ENCODE data around the gene ANKMY1.
"Not testable (repeated sequence)": the region's sequence is repeated elsewhere in the genome, so short reads cannot be mapped to it uniquely, and the experiment has no call there.

The ANKMY1 gene

DNA sequence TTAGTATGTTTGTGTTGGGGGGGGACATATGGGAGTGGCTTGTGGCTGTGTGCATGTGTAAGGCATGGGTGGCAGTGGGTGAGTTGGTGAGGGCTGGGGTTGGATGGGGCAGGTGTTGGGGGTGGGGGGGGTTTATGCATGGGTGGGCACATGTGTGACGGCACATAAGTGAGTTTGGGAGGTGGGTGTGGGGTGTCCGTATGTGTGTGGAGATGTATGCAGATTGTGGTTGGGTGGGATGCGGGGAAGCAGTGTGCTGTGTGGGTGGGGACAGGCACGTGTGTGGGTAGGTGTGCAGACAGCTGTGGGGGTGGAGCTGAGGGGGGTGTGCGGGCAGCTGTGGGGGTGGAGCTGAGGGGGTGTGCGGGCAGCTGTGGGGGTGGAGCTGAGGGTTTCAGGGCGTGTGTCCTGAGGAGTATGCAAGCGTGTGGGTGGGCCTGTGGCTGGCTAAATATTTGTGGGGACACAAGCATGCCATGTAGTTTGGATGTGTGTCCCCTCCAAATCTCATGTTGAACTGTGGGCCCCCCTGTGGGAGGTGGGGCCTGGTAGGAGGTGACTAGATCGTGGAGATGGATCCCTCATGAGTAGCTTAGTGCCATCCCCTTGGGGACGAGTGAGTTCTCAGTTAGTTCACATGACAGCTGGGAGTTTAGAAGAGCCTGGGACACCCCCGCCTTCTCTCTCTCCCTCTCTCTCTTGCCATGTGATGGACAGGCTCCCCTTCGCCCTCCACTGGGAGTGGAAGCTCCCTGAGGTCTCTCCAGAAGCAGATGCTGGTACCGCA is 59.4 kb downstream of the ANKMY1 start:
- Histone ChIP-seq H3K79me2 (ENCODE audit: insufficient read depth, low read depth) (no peaks in the 10 kb centered on the region), H2AFZ (ENCODE audit: low read depth) (no peak overlapping the region), H4K20me1 (ENCODE audit: insufficient read depth) (no peaks in the 10 kb centered on the region), H3K9ac (no peak overlapping the region), H3K4me1 (ENCODE audit: low read depth, poor library complexity, severe bottlenecking) (no peaks in the 10 kb centered on the region), H3K27me3 (ENCODE audit: insufficient read depth, low read depth) (no peaks in the 10 kb centered on the region), H3K4me2 (no peak overlapping the region), H3K36me3 (ENCODE audit: insufficient read depth) (no peaks in the 10 kb centered on the region), H3K4me3 (IDR thresholded peaks at IDR 0.05; ENCODE audit: insufficient read depth, low read depth, low read length) (no peak overlapping the region), H3K27ac (no peak overlapping the region)
- TF ChIP-seq, protein P1, sequence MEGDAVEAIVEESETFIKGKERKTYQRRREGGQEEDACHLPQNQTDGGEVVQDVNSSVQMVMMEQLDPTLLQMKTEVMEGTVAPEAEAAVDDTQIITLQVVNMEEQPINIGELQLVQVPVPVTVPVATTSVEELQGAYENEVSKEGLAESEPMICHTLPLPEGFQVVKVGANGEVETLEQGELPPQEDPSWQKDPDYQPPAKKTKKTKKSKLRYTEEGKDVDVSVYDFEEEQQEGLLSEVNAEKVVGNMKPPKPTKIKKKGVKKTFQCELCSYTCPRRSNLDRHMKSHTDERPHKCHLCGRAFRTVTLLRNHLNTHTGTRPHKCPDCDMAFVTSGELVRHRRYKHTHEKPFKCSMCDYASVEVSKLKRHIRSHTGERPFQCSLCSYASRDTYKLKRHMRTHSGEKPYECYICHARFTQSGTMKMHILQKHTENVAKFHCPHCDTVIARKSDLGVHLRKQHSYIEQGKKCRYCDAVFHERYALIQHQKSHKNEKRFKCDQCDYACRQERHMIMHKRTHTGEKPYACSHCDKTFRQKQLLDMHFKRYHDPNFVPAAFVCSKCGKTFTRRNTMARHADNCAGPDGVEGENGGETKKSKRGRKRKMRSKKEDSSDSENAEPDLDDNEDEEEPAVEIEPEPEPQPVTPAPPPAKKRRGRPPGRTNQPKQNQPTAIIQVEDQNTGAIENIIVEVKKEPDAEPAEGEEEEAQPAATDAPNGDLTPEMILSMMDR (conservative IDR thresholded peaks at IDR 0.05; ENCODE audit: low read depth, low read length): no peak

DNA sequence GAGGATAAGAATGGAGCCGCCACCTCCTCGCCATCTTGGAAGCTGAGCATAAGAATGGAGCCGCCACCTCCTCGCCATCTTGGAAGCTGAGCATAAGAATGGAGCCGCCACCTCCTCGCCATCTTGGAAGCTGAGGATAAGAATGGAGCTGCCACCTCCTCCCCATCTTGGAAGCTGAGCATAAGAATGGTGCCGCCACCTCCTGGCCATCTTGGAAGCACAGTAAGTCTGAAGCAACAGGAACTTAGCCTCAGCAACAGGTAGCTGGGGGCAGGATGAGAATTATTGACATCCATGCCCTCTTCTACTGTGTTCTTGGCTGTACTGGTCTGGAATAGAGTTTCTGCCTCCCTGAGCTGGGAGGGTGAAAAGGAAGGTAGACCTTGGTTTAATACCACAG is 60.7 kb downstream of the ANKMY1 start:
- not testable (repeated sequence) for H3K4me2 ChIP-seq; H4K20me1 ChIP-seq (ENCODE audit: insufficient read depth); H3K27ac ChIP-seq; H3K9ac ChIP-seq; H3K36me3 ChIP-seq (ENCODE audit: insufficient read depth); H3K4me1 ChIP-seq (ENCODE audit: low read depth, poor library complexity, severe bottlenecking); H3K4me3 ChIP-seq (IDR thresholded peaks at IDR 0.05; ENCODE audit: insufficient read depth, low read depth, low read length); H3K79me2 ChIP-seq (ENCODE audit: insufficient read depth, low read depth); H3K27me3 ChIP-seq (ENCODE audit: insufficient read depth, low read depth); H2AFZ ChIP-seq (ENCODE audit: low read depth)

DNA sequence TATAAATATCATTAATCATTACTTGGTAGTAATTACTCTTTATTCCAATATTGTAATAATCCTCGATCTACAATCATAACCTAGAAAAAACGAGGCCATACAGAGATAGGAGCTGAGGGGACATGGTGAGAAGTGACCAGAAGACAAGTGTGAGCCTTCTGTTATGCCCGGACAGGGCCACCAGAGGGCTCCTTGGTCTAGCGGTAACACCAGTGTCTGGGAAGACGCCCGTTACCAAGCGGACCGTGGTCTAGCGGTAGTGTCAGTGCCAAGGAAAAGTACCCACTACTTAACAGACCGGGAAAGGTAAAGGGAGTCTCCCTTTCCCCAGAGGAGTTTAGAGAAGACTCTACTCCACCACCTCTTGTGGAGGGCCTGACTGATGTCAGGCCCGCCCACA is 62.8 kb downstream of the ANKMY1 start:
- H3K79me2 ChIP-seq (ENCODE audit: insufficient read depth, low read depth); H2AFZ ChIP-seq (ENCODE audit: low read depth); H3K27me3 ChIP-seq (ENCODE audit: insufficient read depth, low read depth); H3K4me3 ChIP-seq (IDR thresholded peaks at IDR 0.05; ENCODE audit: insufficient read depth, low read depth, low read length); H3K36me3 ChIP-seq (ENCODE audit: insufficient read depth); H3K9ac ChIP-seq; H3K4me2 ChIP-seq; H3K4me1 ChIP-seq (ENCODE audit: low read depth, poor library complexity, severe bottlenecking); H4K20me1 ChIP-seq (ENCODE audit: insufficient read depth); H3K27ac ChIP-seq: not testable (repeated sequence)
- TF ChIP-seq, protein P1 (conservative IDR thresholded peaks at IDR 0.05; ENCODE audit: low read depth, low read length): peak; percentile 24; the same call in 1 of the 2 replicates

DNA sequence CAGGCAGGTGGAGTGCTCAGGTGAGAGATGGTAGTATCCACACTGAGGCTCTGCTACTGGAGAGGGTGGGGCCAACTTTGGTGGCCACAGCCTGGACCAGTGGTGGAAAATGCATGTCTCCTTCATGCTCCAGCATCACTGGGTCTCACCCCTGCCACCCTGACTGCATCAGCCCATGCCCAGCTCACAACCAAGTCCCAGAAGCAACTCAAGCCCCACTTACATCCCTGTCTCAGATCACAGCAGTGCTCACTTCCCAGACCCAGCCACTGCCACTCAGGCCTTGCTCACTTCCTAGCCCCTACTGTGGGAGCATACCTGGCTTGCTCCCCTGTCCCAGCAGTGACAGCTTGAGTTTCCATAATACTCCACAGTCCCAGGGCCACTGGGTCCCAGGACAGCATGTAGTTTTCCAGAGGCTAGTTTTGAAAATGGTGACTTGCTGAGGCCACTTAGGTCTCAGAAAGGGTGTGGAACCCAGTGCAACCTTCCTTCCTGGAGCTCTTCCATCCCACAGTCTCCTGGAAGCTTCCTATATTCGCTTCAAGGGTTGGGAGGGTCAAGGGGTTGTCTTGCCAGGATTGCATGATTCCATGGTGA is 63.5 kb downstream of the ANKMY1 start:
- no peak overlapping the region for H3K4me3 ChIP-seq (IDR thresholded peaks at IDR 0.05; ENCODE audit: insufficient read depth, low read depth, low read length)
- no peaks in the 10 kb centered on the region for H4K20me1 ChIP-seq (ENCODE audit: insufficient read depth)
- TF ChIP-seq, protein P1 (conservative IDR thresholded peaks at IDR 0.05; ENCODE audit: low read depth, low read length): no peak
- H3K4me2 ChIP-seq: no peak overlapping the region
- H3K4me1 ChIP-seq (ENCODE audit: low read depth, poor library complexity, severe bottlenecking): no peaks in the 10 kb centered on the region
- no peaks in the 10 kb centered on the region for H3K27me3 ChIP-seq (ENCODE audit: insufficient read depth, low read depth)
- no peak overlapping the region for H3K9ac ChIP-seq
- no peaks in the 10 kb centered on the region for H3K36me3 ChIP-seq (ENCODE audit: insufficient read depth)
- no peak overlapping the region for H2AFZ ChIP-seq (ENCODE audit: low read depth)
- H3K79me2 ChIP-seq (ENCODE audit: insufficient read depth, low read depth): no peaks in the 10 kb centered on the region
- H3K27ac ChIP-seq: no peak overlapping the region

DNA sequence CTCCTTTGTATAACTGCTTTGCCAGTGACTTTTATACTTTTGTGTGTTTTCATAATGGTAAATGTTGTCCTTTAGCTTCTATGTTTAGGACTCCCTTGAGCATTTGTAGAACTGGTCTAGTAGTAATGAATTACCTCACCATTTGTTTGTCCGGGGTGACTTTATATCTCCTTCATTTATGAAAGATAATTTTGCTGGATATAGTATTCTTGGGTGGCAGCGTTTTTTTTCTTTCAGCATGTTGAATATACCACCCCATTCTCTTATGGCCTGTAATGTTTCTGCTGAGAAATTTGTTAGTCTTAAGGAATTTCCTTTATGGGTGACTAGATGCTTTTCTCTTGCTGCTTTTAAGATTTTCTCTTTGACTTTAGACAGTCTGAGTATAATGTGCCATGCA is 66.3 kb downstream of the ANKMY1 start:
- no peaks in the 10 kb centered on the region for H3K27me3 ChIP-seq (ENCODE audit: insufficient read depth, low read depth)
- H3K79me2 ChIP-seq (ENCODE audit: insufficient read depth, low read depth): no peaks in the 10 kb centered on the region
- no peak overlapping the region for H3K4me2 ChIP-seq
- no peaks in the 10 kb centered on the region for H3K4me1 ChIP-seq (ENCODE audit: low read depth, poor library complexity, severe bottlenecking)
- no peak overlapping the region for H3K4me3 ChIP-seq (IDR thresholded peaks at IDR 0.05; ENCODE audit: insufficient read depth, low read depth, low read length)
- TF ChIP-seq, protein P1 (conservative IDR thresholded peaks at IDR 0.05; ENCODE audit: low read depth, low read length): no peak
- no peak overlapping the region for H3K27ac ChIP-seq
- no peaks in the 10 kb centered on the region for H4K20me1 ChIP-seq (ENCODE audit: insufficient read depth)
- H3K36me3 ChIP-seq (ENCODE audit: insufficient read depth): no peaks in the 10 kb centered on the region
- no peak overlapping the region for H3K9ac ChIP-seq
- H2AFZ ChIP-seq (ENCODE audit: low read depth): no peak overlapping the region
